Tibial nerve (tissue), 4 donors: Measurements from ENCODE around the gene CLIC1. TPM values are rescaled to one million over a fixed set of nuclear protein-coding genes. Genes with fewer than 3 reads are reported as not detected.

ENCODE experiments used
- DNase-seq, 2 donors: peaks; one replicate each; pipeline ENCODE4 v3.0.0-alpha.2; 2019; ENCODE audit warnings: low spot score in 2 of 2
- H3K27ac ChIP-seq, 4 donors: fragments of 200-600 bp; sonication (generic) in 3 of 4; one replicate each; pipeline ENCODE4 v1.5.1; 2017 to 2019; ENCODE audit warnings: mild to moderate bottlenecking in 1 of 4
- H3K27me3 ChIP-seq, 2 donors: fragments of 200-600 bp; sonication (generic) in 1 of 2; one replicate each; pipeline versions ENCODE4 v1.5.1 to v1.6.0; 2017 to 2019
- H3K36me3 ChIP-seq, 3 donors: fragments of 200-600 bp; sonication (generic); one replicate each; pipeline ENCODE4 v1.5.1; 2018 to 2019
- H3K4me1 ChIP-seq, 4 donors: fragments of 200-600 bp; sonication (generic) in 3 of 4; one replicate each; pipeline ENCODE4 v1.5.1; 2017 to 2019
- H3K4me3 ChIP-seq, 4 donors: fragments of 200-600 bp; sonication (generic) in 3 of 4; one replicate each; pipeline ENCODE4 v1.5.1; 2017 to 2019; ENCODE audit warnings: mild to moderate bottlenecking in 1 of 4, moderate library complexity in 1 of 4
- H3K9me3 ChIP-seq, 4 donors: fragments of 200-600 bp; sonication (generic) in 3 of 4; one replicate each; pipeline ENCODE4 v1.5.1; 2017 to 2019
- EP300 ChIP-seq, 2 donors: sonication (generic); formaldehyde crosslinking; IDR thresholded peaks; one replicate each; pipeline ENCODE4 v1.6.1; 2017; ENCODE audit warnings: antibody characterized with exemption in 2 of 2, mild to moderate bottlenecking in 1 of 2
- POLR2A ChIP-seq, 2 donors: fragments of 450-650 bp; IDR thresholded peaks; one replicate each; pipeline ENCODE4 v1.6.1; 2017; ENCODE audit warnings: antibody characterized with exemption in 2 of 2, mild to moderate bottlenecking in 2 of 2, moderate library complexity in 2 of 2
- WGBS, 2 donors: methylation state at CpG; one replicate each; pipeline ENCODE4 v1.1.5; 2018; 5-methylcytosine and 5-hydroxymethylcytosine counted together
- total RNA-seq, 4 donors: library from RNA; depleted of rRNA; stranded (reverse); fragments of >200 nt; gene quantifications; one replicate each; pipeline ENCODE4 v1.1.0, GENCODE V29; 2016
- TF ChIP-seq, protein P1 (sequence below), 5 experiments: fragments of 200-600 bp in 3 of 5; fragments of 450-650 bp in 2 of 5; sonication (generic) in 3 of 5; IDR thresholded peaks; one replicate each; pipeline ENCODE4 v1.5.1; 2016 to 2019; ENCODE audit warnings: antibody characterized with exemption in 5 of 5, mild to moderate bottlenecking in 3 of 5, moderate library complexity in 2 of 5

The CLIC1 gene
- total RNA-seq, 4 donors from 2014 or later = 216 to 341 (median 246) TPM

GRCh38 chr6:31729979-31730630 is 6.2 kb downstream of the CLIC1 start:
- Histone ChIP-seq H3K9me3 (no peaks in the 10 kb centered on the region), H3K4me3 (peak overlapping the region; percentile 67 to 97 (median 85)), H3K36me3 (peaks cover 0 to 65% (median 4%) of the 10 kb centered on the region in 3 donors), H3K27ac (peak overlapping the region; percentile 92 to 100 (median 98)), H3K4me1 (peaks cover 0 to 70% (median 27%) of the 10 kb centered on the region in 4 donors), H3K27me3 (no peaks in the 10 kb centered on the region)
- WGBS, 2 donors = 1 to 2% methylated on average over 29 to 30 of the region's 46 CpGs
- DNase-seq = peak; percentile 92 to 93
- TF ChIP-seq EP300 (IDR thresholded peaks at IDR 0.05) = peak in 1 of 2 donors; percentile 84
- TF ChIP-seq, protein P1, sequence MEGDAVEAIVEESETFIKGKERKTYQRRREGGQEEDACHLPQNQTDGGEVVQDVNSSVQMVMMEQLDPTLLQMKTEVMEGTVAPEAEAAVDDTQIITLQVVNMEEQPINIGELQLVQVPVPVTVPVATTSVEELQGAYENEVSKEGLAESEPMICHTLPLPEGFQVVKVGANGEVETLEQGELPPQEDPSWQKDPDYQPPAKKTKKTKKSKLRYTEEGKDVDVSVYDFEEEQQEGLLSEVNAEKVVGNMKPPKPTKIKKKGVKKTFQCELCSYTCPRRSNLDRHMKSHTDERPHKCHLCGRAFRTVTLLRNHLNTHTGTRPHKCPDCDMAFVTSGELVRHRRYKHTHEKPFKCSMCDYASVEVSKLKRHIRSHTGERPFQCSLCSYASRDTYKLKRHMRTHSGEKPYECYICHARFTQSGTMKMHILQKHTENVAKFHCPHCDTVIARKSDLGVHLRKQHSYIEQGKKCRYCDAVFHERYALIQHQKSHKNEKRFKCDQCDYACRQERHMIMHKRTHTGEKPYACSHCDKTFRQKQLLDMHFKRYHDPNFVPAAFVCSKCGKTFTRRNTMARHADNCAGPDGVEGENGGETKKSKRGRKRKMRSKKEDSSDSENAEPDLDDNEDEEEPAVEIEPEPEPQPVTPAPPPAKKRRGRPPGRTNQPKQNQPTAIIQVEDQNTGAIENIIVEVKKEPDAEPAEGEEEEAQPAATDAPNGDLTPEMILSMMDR (IDR thresholded peaks at IDR 0.05) = no peak
- TF ChIP-seq POLR2A (IDR thresholded peaks at IDR 0.05) = peak; percentile 22 to 85

GRCh38 chr6:31729515-31729978 is 6.8 kb downstream of the CLIC1 start:
- Histone ChIP-seq H3K4me1 (peaks cover 0 to 66% (median 25%) of the 10 kb centered on the region in 4 donors), H3K9me3 (no peaks in the 10 kb centered on the region), H3K27me3 (no peaks in the 10 kb centered on the region), H3K4me3 (peak overlapping the region; percentile 67 to 97 (median 85)), H3K27ac (peak overlapping the region; percentile 92 to 100 (median 98)), H3K36me3 (peaks cover 0 to 66% (median 4%) of the 10 kb centered on the region in 3 donors)
- peak; percentile 94 to 96 for DNase-seq
- TF ChIP-seq EP300 (IDR thresholded peaks at IDR 0.05) (peak; percentile 69 to 84), POLR2A (IDR thresholded peaks at IDR 0.05) (peak; percentile 18 to 32)
- TF ChIP-seq, protein P1 (IDR thresholded peaks at IDR 0.05) = peak in 2 of 5 experiments; percentile 42 to 85
- WGBS, 2 donors = 1% methylated on average over 27 to 28 of the region's 29 CpGs

DNA sequence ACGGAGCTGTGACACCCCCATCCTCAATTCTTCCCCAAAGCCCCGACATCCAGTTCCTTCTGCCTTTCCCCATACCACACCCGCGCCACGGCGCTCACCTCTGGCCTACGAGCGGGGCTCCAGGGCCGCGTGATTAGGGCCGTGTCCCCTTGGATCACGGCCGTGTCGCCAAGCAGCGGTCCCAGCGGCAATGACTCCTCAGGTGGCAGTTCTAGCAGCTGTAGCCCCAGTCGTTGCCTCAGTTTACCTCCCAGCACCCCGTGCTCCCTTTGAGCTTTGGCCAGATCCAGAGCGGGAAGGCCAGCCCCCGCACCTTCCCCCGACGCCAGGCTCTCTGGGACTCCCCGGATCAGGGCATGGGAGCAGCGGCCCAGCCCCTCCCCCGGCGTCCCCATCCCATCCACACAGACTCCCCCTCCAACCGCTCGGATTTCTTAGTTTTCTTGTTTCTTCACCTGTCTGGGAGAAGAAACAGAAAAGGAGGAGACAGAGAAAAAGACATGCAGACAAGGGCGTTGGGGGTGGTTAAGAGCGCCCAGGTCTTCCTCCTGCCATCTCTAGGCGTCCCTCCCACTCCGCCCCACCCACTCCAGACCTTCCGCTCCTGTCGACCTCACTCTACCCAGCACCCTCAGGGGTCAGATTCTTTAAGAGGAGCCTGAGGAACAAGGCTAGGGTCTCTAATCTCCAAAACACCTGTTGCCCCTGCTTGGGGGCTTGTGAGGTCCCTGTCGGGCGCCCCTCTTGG is 7.4 kb downstream of the CLIC1 start, which contains the start of gene DDAH2:
Gene DDAH2, minus strand, starts transcription at position 533 of the 748 bp plus-strand sequence. Its CDS starts 138 bp downstream, at position 395.
- TF ChIP-seq POLR2A (IDR thresholded peaks at IDR 0.05) = no peak
- TF ChIP-seq, protein P1 (IDR thresholded peaks at IDR 0.05) = peak in 4 of 5 experiments; percentile 53 to 84 (median 78)
- TF ChIP-seq EP300 (IDR thresholded peaks at IDR 0.05) = no peak
- H3K27me3 ChIP-seq = no peaks in the 10 kb centered on the region
- WGBS, 2 donors = 10 to 12% methylated on average over 28 to 36 of the region's 36 CpGs
- peak within 1 kb of the TSS; percentile 67 to 97 (median 85) for H3K4me3 ChIP-seq
- peaks cover 0 to 65% (median 4%) of the 10 kb centered on the region in 3 donors for H3K36me3 ChIP-seq
- no peak for DNase-seq
- no peaks in the 10 kb centered on the region for H3K9me3 ChIP-seq
- peak within 1 kb of the TSS; percentile 92 to 100 (median 98) for H3K27ac ChIP-seq
- H3K4me1 ChIP-seq = peaks cover 0 to 60% (median 19%) of the 10 kb centered on the region in 4 donors

GRCh38 chr6:31727717-31728671 is 8.3 kb downstream of the CLIC1 start:
- no peak for DNase-seq
- Histone ChIP-seq H3K36me3 (peaks cover 0 to 56% (median 0%) of the 10 kb centered on the region in 3 donors), H3K9me3 (no peaks in the 10 kb centered on the region), H3K4me3 (peak overlapping the region; percentile 67 to 97 (median 85)), H3K4me1 (peaks cover 0 to 51% (median 16%) of the 10 kb centered on the region in 4 donors), H3K27ac (peak overlapping the region; percentile 92 to 100 (median 98)), H3K27me3 (no peaks in the 10 kb centered on the region)
- TF ChIP-seq, protein P1 (IDR thresholded peaks at IDR 0.05) = no peak
- no peak for TF ChIP-seq EP300 (IDR thresholded peaks at IDR 0.05)
- no peak for TF ChIP-seq POLR2A (IDR thresholded peaks at IDR 0.05)
- WGBS, 2 donors = 63 to 66% methylated on average over 41 of the region's 41 CpGs
